Choroid plexus epithelial cell (primary cell): ENCODE data around the gene DCBLD1.

Source experiments
- DNase-seq: peaks from one replicate; pipeline ENCODE4 v3.0.0-alpha.2; 2010; ENCODE audit warnings: low read depth
- H3K4me3 ChIP-seq: 2 replicates; pipeline ENCODE4 v1.5.1; 2011; ENCODE audit warnings: low read depth, mild to moderate bottlenecking, control low read depth, low read length, moderate library complexity
- CTCF ChIP-seq: conservative IDR thresholded peaks from 2 replicates; pipeline ENCODE4 v1.5.1; 2011; ENCODE audit warnings: low read depth, mild to moderate bottlenecking, control low read depth, inconsistent platforms, low read length, moderate library complexity

DCBLD1 gene

GRCh38 chr6:117448732-117449485, 33.6 kb upstream of the DCBLD1 start:
- DNase-seq = peak; percentile 95
- no peak overlapping the region for H3K4me3 ChIP-seq
- TF ChIP-seq CTCF = no peak

GRCh38 chr6:117449549-117450439, 32.7 kb upstream of the DCBLD1 start:
- peak overlapping the region; percentile 41 for H3K4me3 ChIP-seq
- DNase-seq = peak; percentile 90

GRCh38 chr6:117451671-117452070, 30.8 kb upstream of the DCBLD1 start:
- no peak overlapping the region for H3K4me3 ChIP-seq
- no peak for DNase-seq
- TF ChIP-seq CTCF = no peak

More at GRCh38 chr6:117449549-117450439, 32.7 kb upstream of the DCBLD1 start:
- TF ChIP-seq CTCF = peak; percentile 67

GRCh38 chr6:117456250-117456649, 26.2 kb upstream of the DCBLD1 start:
- TF ChIP-seq CTCF = no peak
- no peak overlapping the region for H3K4me3 ChIP-seq
- no peak for DNase-seq

- TF ChIP-seq CTCF = no peak
- H3K4me3 ChIP-seq = no peak overlapping the region
- DNase-seq = no peak
Observed at GRCh38 chr6:117456998-117457397, 25.5 kb upstream of the DCBLD1 start.

GRCh38 chr6:117459204-117459944, 23.1 kb upstream of the DCBLD1 start:
- no peak overlapping the region for H3K4me3 ChIP-seq
- no peak for DNase-seq
- no peak for TF ChIP-seq CTCF
